H1 (cell line): ENCODE measurements around the gene ZNF618. TPM values are rescaled to one million over a fixed set of nuclear protein-coding genes. Genes with fewer than 3 reads are reported as not detected.
A peak's percentile ranks its signal among the peaks of the same experiment; 100 is the strongest.

Experiments
- CTCF ChIA-PET: fragments of 300-600 bp; sonication (Branson Sonifier 250); formaldehyde crosslinking; loops from one replicate; lab custom pipeline; 2021; ENCODE audit not compliant: partially characterized antibody; lab: Charles Lee
- POLR2A ChIA-PET: fragments of 300-600 bp; sonication (Branson Sonifier 250); formaldehyde crosslinking; loops from one replicate; lab custom pipeline; 2021; ENCODE audit warnings: inconsistent platforms; ENCODE audit not compliant: partially characterized antibody; lab: Charles Lee
- DNase-seq, 2 experiments: peaks; one replicate each; pipeline versions ENCODE4 v3.0.0 to v3.0.0-alpha.2; 2010 to 2022; ENCODE audit warnings: low spot score in 2 of 2, low read depth in 1 of 2, mixed read lengths in 1 of 2
- FAIRE-seq: peaks from 2 replicates; lab custom pipeline; 2011; peaks lifted over from hg19 to GRCh38; lab: Jason Lieb, UNC
- H2AFZ ChIP-seq: 2 replicates; pipeline ENCODE4 v1.8.1; 2012; ENCODE audit warnings: low read length, inconsistent platforms
- H2AK5ac ChIP-seq: 2 replicates; pipeline ENCODE4 v1.6.1; 2013; ENCODE audit warnings: low read depth, low read length
- H2BK120ac ChIP-seq: replicated peaks from 2 replicates; pipeline ENCODE3; 2013; ENCODE audit warnings: low read depth, low read length, inconsistent platforms
- H2BK12ac ChIP-seq: 2 replicates; pipeline ENCODE4 v1.6.1; 2013; ENCODE audit warnings: low read depth, low read length
- H2BK15ac ChIP-seq: 2 replicates; pipeline ENCODE4 v1.6.1; 2013; ENCODE audit warnings: low read length
- H2BK20ac ChIP-seq: 2 replicates; pipeline ENCODE4 v1.6.1; 2013; ENCODE audit warnings: low read length
- H2BK5ac ChIP-seq: 2 replicates; pipeline ENCODE4 v1.6.1; 2013; ENCODE audit warnings: low read depth, low read length
- H3K14ac ChIP-seq: 2 replicates; pipeline ENCODE4 v1.6.1; 2013; ENCODE audit warnings: inconsistent platforms; ENCODE audit not compliant: insufficient read length
- H3K18ac ChIP-seq: 2 replicates; pipeline ENCODE4 v1.6.1; 2013; ENCODE audit warnings: low read length; ENCODE audit errors: extremely low read depth
- H3K23ac ChIP-seq: 2 replicates; pipeline ENCODE4 v1.6.1; 2013; ENCODE audit warnings: inconsistent platforms; ENCODE audit not compliant: insufficient read length
- H3K23me2 ChIP-seq: 2 replicates; pipeline ENCODE4 v1.6.1; 2013; ENCODE audit warnings: low read depth, low read length
- H3K27ac ChIP-seq: 2 replicates; pipeline ENCODE4 v1.6.1; 2011; ENCODE audit warnings: low read depth, low read length, inconsistent platforms
- H3K27me3 ChIP-seq, 4 experiments: replicated peaks in 1 of 4; 1 replicate in 1 of 4; 2 replicates in 3 of 4; pipeline versions ENCODE4 v1.6.1 to v1.8.1; 2011 to 2013; ENCODE audit warnings: low read length in 3 of 4, mild to moderate bottlenecking in 3 of 4, inconsistent platforms in 2 of 4, mixed read lengths in 2 of 4, moderate library complexity in 1 of 4; ENCODE audit not compliant: control insufficient read depth in 3 of 4, insufficient read depth in 3 of 4; ENCODE audit errors: extremely low read depth in 1 of 4
- H3K36me3 ChIP-seq, 4 experiments: 2 replicates each; pipeline versions ENCODE4 v1.6.1 to v1.8.1; 2011 to 2013; ENCODE audit warnings: mild to moderate bottlenecking in 4 of 4, low read length in 3 of 4, moderate library complexity in 2 of 4, control low read depth in 1 of 4, inconsistent platforms in 1 of 4; ENCODE audit not compliant: insufficient read depth in 4 of 4, control insufficient read depth in 2 of 4
- H3K4ac ChIP-seq: replicated peaks from 2 replicates; pipeline ENCODE3; 2013; ENCODE audit warnings: low read length, low read depth, mixed read lengths, inconsistent platforms; ENCODE audit not compliant: insufficient read length
- H3K4me1 ChIP-seq, 4 experiments: replicated peaks in 1 of 4; 1 replicate in 1 of 4; 2 replicates in 3 of 4; pipeline versions ENCODE4 v1.6.1 to v1.8.1; 2011 to 2013; ENCODE audit warnings: low read length in 3 of 4, inconsistent platforms in 2 of 4, mixed read lengths in 1 of 4; ENCODE audit not compliant: insufficient read depth in 4 of 4, control insufficient read depth in 3 of 4
- H3K4me2 ChIP-seq, 2 experiments: 2 replicates each; pipeline versions ENCODE4 v1.6.1 to v1.8.1; 2011 to 2013; ENCODE audit warnings: low read depth in 2 of 2, low read length in 2 of 2, control low read depth in 1 of 2, inconsistent platforms in 1 of 2, mild to moderate bottlenecking in 1 of 2; ENCODE audit not compliant: insufficient read depth in 1 of 2
- H3K4me3 ChIP-seq, 4 experiments: fragments of 200-600, 300-600 bp in 1 of 4; sonication (generic), shearing (Covaris generic), sonication (Bioruptor Twin) in 1 of 4; 2 replicates each; pipeline versions ENCODE4 v1.5.1 to v1.8.1; 2011 to 2016; ENCODE audit warnings: low read length in 4 of 4, low read depth in 3 of 4, control low read depth in 2 of 4, inconsistent platforms in 2 of 4, mild to moderate bottlenecking in 2 of 4, mixed read lengths in 1 of 4, moderate library complexity in 1 of 4; ENCODE audit not compliant: insufficient read depth in 2 of 4; ENCODE audit errors: extremely low read depth in 1 of 4
- H3K56ac ChIP-seq: replicated peaks from 2 replicates; pipeline ENCODE3; 2013; ENCODE audit warnings: low read depth, mild to moderate bottlenecking, mixed read lengths, low read length, inconsistent platforms; ENCODE audit not compliant: insufficient read length
- H3K79me1 ChIP-seq: 2 replicates; pipeline ENCODE4 v1.6.1; 2013; ENCODE audit warnings: low read depth, low read length, control low read depth
- H3K79me2 ChIP-seq, 2 experiments: 2 replicates each; pipeline versions ENCODE4 v1.6.1 to v1.8.1; 2012 to 2013; ENCODE audit warnings: low read length in 2 of 2, mild to moderate bottlenecking in 2 of 2, inconsistent platforms in 1 of 2; ENCODE audit not compliant: insufficient read depth in 2 of 2, control insufficient read depth in 1 of 2
- H3K9ac ChIP-seq, 4 experiments: replicated peaks in 1 of 4; 1 replicate in 1 of 4; 2 replicates in 3 of 4; pipeline versions ENCODE4 v1.6.1 to v1.8.1; 2011 to 2013; ENCODE audit warnings: low read depth in 3 of 4, low read length in 3 of 4, control low read depth in 2 of 4, mild to moderate bottlenecking in 2 of 4, moderate library complexity in 2 of 4, inconsistent platforms in 1 of 4; ENCODE audit errors: extremely low read depth in 1 of 4
- H3K9me3 ChIP-seq, 2 experiments: 2 replicates each; pipeline versions ENCODE4 v1.6.1 to v1.8.1; 2012 to 2013; ENCODE audit warnings: mild to moderate bottlenecking in 2 of 2, moderate library complexity in 2 of 2, control low read depth in 1 of 2, inconsistent platforms in 1 of 2, low read depth in 1 of 2, low read length in 1 of 2, mixed read lengths in 1 of 2; ENCODE audit not compliant: insufficient read depth in 2 of 2
- H4K20me1 ChIP-seq, 2 experiments: replicated peaks in 1 of 2; 2 replicates each; pipeline versions ENCODE3 to v1.8.1; 2011 to 2013; ENCODE audit warnings: inconsistent platforms in 2 of 2, low read length in 2 of 2, mild to moderate bottlenecking in 1 of 2; ENCODE audit not compliant: insufficient read depth in 2 of 2, control insufficient read depth in 1 of 2
- H4K5ac ChIP-seq: 2 replicates; pipeline ENCODE4 v1.6.1; 2013; ENCODE audit warnings: low read length, low read depth, mixed read lengths, inconsistent platforms; ENCODE audit not compliant: insufficient read length
- H4K8ac ChIP-seq: 2 replicates; pipeline ENCODE4 v1.8.0; 2013; ENCODE audit warnings: mild to moderate bottlenecking, moderate library complexity, low read length, inconsistent platforms; ENCODE audit not compliant: insufficient read depth; ENCODE audit errors: extremely low read depth
- H4K91ac ChIP-seq: replicated peaks from 2 replicates; pipeline ENCODE3; 2013; ENCODE audit warnings: low read length, mixed read lengths, inconsistent platforms; ENCODE audit not compliant: insufficient read length
- CREB1 ChIP-seq: IDR thresholded peaks from 2 replicates; pipeline ENCODE4 v1.6.1; 2012; ENCODE audit warnings: inconsistent platforms
- FOSL1 ChIP-seq: IDR thresholded peaks from 2 replicates; pipeline ENCODE4 v1.6.1; 2011; ENCODE audit warnings: mild to moderate bottlenecking, low read depth, low read length, moderate library complexity; ENCODE audit not compliant: insufficient read depth
- NRF1 ChIP-seq: IDR thresholded peaks from 2 replicates; pipeline ENCODE4 v1.6.1; 2011; ENCODE audit warnings: mild to moderate bottlenecking, low read depth, low read length, improper control_type of control experiment
- RBBP5 ChIP-seq: IDR thresholded peaks from 2 replicates; pipeline ENCODE4 v1.7.1; 2012; ENCODE audit warnings: low read depth, mild to moderate bottlenecking, inconsistent platforms, low read length, moderate library complexity, borderline replicate concordance
- RFX5 ChIP-seq: IDR thresholded peaks from 2 replicates; pipeline ENCODE4 v1.6.1; 2011; ENCODE audit warnings: low read depth, low read length, improper control_type of control experiment, borderline replicate concordance
- SAP30 ChIP-seq: fragments of 300-600 bp; sonication (generic); IDR thresholded peaks from 2 replicates; pipeline ENCODE4 v1.7.1; 2012; ENCODE audit warnings: low read length, moderate library complexity, mild to moderate bottlenecking, inconsistent platforms; ENCODE audit not compliant: insufficient read depth, insufficient replicate concordance
- SIN3A ChIP-seq, 2 experiments: IDR thresholded peaks in 1 of 2; conservative IDR thresholded peaks in 1 of 2; 2 replicates each; pipeline ENCODE4 v1.6.1; 2011 to 2012; ENCODE audit warnings: low read length in 2 of 2, improper control_type of control experiment in 1 of 2, low read depth in 1 of 2, mild to moderate bottlenecking in 1 of 2
- SP2 ChIP-seq: IDR thresholded peaks from 2 replicates; pipeline ENCODE4 v1.6.1; 2012; ENCODE audit warnings: mild to moderate bottlenecking, low read length, inconsistent platforms
- WGBS, 2 experiments: shearing (Covaris generic) in 1 of 2; methylation state at CpG; one replicate each; pipeline versions ENCODE4 v1.1.6 to v1.1.7; 2013 to 2015; ENCODE audit warnings: low lambda C conversion rate in 2 of 2, mixed read lengths in 2 of 2, inconsistent platforms in 1 of 2, low coverage in 1 of 2, missing lambda C conversion rate in 1 of 2; ENCODE audit not compliant: insufficient replicate concordance in 2 of 2, insufficient coverage in 1 of 2, insufficient read length in 1 of 2; ENCODE audit errors: extremely low coverage in 1 of 2, missing lambda C conversion rate in 1 of 2; 5-methylcytosine and 5-hydroxymethylcytosine counted together
- polyA plus RNA-seq, 7 experiments: library from polyadenylated mRNA; depleted of rRNA in 3 of 7; stranded (reverse) in 5 of 7; unstranded in 2 of 7; fragments of >200 nt in 5 of 7; fragments of 200-250 nt in 2 of 7; gene quantifications; 1 replicate in 5 of 7; 2 replicates in 1 of 7; 4 replicates in 1 of 7; pipeline versions ENCODE4 v1.2.1 to v1.2.3, GENCODE V29; 2011 to 2013; ENCODE audit warnings: missing spikeins in 2 of 7, mixed read lengths in 2 of 7
- total RNA-seq: library from RNA; stranded (reverse); fragmentation: NEBNext Ultra II Directional; extraction: Animal tissue kit (Norgen Biotek cat#: 25700); gene quantifications from 2 replicates; pipeline ENCODE4 v1.2.1, GENCODE V29; 2021
- TF ChIP-seq, protein P1 (sequence below): IDR thresholded peaks from 2 replicates; pipeline ENCODE4 v1.6.1; 2012; ENCODE audit warnings: low read length, inconsistent platforms
- TF ChIP-seq, protein P2 (sequence below): IDR thresholded peaks from 2 replicates; pipeline ENCODE4 v1.6.1; 2012; ENCODE audit warnings: inconsistent platforms

Gene ZNF618
- total and polyA plus RNA-seq, 2 of the 8 experiments (the other 6 are each of a cell fraction or from before 2014, with no cell fraction given) = 9.6 to 28.5 TPM

DNA sequence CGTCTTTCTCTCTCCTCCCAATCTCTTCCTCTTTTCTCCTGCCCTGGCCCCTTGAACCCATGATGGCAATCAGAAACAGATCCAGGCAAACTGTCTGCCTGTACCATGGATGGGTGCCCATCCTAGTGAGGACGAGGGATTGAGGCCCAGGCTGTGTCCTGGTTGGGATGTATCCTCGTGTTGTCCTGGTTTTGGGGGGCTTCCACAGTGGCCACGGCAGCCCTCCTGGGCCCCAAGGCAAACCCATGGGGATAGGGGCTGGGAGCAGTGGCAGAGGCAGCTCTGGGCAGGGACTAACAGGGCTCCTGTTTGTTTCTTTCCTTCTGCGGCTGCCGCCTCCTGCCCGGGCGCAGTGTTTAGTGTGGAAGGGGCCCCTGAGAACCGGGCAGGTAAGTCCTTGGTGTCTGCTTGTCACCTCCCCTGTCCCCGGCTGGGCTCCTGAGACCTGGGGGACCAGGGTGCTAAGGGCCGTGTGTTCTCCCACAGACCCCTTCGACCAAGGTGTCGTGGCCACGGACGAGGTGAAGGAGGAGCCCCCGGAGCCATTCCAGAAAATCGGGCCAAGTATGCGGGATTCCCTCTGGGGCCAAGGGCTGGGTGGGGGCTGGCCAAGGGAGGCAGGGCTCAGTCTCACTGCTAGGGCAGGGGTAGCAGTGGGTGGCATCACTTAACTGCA, 132.0 kb downstream of the ZNF618 start:
- Histone ChIP-seq H3K36me3 (peaks cover 0 to 20% (median 0%) of the 10 kb centered on the region in 4 experiments; a peak in 3 of 8 replicates), H3K23ac (no peak overlapping the region), H3K4ac (no peak overlapping the region), H3K4me2 (no peak overlapping the region), H3K79me2 (no peaks in the 10 kb centered on the region), H3K79me1 (no peaks in the 10 kb centered on the region), H3K18ac (no peak overlapping the region), H2AFZ (no peak overlapping the region), H4K91ac (no peak overlapping the region), H2BK20ac (no peak overlapping the region), H3K9me3 (no peaks in the 10 kb centered on the region), H3K23me2 (no peaks in the 10 kb centered on the region), H3K4me1 (peaks cover 0 to 5% (median 2%) of the 10 kb centered on the region in 4 experiments; a peak in 2 of 7 replicates), H3K56ac (no peak overlapping the region), H3K27me3 (no peaks in the 10 kb centered on the region), H4K8ac (no peak overlapping the region), H2BK15ac (no peak overlapping the region), H2AK5ac (no peak overlapping the region), H2BK12ac (no peak overlapping the region), H3K14ac (no peak overlapping the region), H3K9ac (no peak overlapping the region), H3K4me3 (no peak overlapping the region), H4K5ac (no peak overlapping the region), H3K27ac (no peak overlapping the region), H2BK120ac (no peak overlapping the region), H2BK5ac (no peak overlapping the region), H4K20me1 (peaks cover 0 to 2% of the 10 kb centered on the region in 2 experiments)
- no peak for FAIRE-seq
- POLR2A ChIA-PET = no interaction called here
- WGBS, 2 experiments = 85% methylated on average over 17 of the region's 18 CpGs; no CpG with 5 or more reads in 1 of the 2 experiments
- CTCF ChIA-PET = interaction anchor here (1.2 kb wide), 1 partner anchor 10 kb away, joined by 4 read pairs; no protein-coding TSS in a partner anchor
- peak in 1 of 2 experiments; percentile 36 for DNase-seq
- TF ChIP-seq SIN3A (conservative IDR thresholded peaks at IDR 0.05 in 1 of 2, IDR thresholded peaks at IDR 0.05 in 1 of 2; ENCODE audit: low read depth in 1 of 2, low read length in 2 of 2) (no peak), SAP30 (no peak), NRF1 (no peak), RBBP5 (no peak), FOSL1 (no peak), SP2 (no peak), CREB1 (no peak), RFX5 (no peak)
- TF ChIP-seq, protein P1, sequence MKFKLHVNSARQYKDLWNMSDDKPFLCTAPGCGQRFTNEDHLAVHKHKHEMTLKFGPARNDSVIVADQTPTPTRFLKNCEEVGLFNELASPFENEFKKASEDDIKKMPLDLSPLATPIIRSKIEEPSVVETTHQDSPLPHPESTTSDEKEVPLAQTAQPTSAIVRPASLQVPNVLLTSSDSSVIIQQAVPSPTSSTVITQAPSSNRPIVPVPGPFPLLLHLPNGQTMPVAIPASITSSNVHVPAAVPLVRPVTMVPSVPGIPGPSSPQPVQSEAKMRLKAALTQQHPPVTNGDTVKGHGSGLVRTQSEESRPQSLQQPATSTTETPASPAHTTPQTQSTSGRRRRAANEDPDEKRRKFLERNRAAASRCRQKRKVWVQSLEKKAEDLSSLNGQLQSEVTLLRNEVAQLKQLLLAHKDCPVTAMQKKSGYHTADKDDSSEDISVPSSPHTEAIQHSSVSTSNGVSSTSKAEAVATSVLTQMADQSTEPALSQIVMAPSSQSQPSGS = no peak
- TF ChIP-seq, protein P2, sequence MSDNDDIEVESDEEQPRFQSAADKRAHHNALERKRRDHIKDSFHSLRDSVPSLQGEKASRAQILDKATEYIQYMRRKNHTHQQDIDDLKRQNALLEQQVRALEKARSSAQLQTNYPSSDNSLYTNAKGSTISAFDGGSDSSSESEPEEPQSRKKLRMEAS = no peak
